DMS53 treated with DMSO at 0.1 percent for 48 hours (cell line): Measurements from ENCODE around the gene TEAD1.
"Not testable (repeated sequence)": the region's sequence is repeated elsewhere in the genome, so short reads cannot be mapped to it uniquely, and the experiment has no call there.

Experiments
- DNase-seq: peaks from one replicate; lab custom pipeline; 2025; ENCODE audit not compliant: unreplicated experiment; lab: John Stamatoyannopoulos, UW

TEAD1 gene

DNA sequence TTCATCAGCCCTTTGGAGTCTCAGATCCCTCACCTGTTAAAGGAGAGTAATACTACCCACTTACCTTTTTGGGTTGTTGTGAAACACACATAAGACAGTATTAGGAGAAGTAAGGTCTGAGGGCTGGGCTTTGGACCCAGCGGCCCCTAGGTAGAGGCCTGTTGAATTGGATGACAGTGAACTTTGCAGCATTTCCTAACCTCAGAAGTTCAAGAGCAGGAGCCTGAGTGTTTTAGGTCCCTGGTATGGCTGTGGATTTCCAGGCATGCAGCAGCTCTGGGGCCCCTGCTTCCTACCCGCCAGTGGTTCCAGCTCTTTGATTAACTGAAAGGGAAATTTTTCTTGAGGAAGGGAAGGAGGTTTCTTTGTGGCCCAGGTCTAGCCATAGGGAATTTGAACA lies 58.9 kb downstream of the TEAD1 start:
- DNase-seq, result no peak

DNA sequence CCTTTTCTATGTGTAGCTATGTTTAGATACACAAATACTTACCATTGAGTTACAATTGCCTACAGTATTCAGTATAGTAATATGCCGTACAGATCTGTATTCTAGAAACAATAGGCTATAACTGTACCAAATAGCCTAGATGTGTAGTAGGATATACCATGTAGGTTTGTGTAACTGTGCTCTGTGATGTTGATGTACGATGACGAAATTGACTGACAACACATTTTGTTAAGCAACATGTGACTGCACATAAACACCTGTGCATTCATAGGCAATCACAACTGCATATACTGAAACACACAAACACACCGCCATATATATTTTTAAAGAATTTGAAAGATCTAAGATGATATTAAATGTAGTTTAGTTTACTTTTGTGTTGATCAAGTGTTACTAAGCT lies 60.4 kb downstream of the TEAD1 start:
- no peak for DNase-seq

DNA sequence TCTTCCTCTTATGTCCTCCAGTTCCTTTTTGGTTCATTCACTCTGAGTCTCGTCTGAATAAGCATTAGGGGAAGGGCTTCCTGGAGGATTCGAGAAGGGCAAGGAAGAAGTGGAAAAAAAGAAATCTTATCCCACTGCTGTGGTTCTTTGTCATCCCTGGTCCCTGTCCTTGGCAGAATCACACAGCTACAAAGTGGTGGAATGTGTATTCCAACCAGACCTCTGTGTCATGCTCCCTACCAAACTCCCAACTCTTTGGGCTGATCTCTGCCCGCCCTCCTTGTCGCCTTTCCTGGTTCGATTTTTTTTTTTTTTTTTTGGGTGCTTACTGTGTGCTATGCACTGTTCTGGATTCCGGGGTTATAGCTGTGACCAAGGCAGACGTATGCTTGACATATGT lies 61.0 kb downstream of the TEAD1 start:
- no peak for DNase-seq

DNA sequence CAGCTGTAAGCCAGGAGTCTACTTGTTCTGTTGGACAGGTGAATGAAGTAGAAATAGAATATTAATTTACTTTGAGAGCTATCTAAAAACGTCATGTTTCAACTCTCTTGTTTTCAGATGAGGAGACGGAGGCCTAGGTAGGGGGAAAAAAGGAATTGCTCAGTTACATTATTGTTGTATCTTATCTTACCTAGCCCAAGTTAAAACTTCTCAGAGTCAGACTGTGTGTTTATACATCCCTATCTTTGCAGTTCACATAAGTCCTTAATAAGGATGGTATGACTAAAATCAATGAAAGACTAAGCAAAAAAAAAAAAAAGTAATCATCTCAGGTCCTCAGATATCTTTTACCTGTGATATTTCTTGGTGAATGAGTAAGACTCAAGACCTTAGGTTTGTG lies 62.8 kb downstream of the TEAD1 start:
- DNase-seq, result no peak

DNA sequence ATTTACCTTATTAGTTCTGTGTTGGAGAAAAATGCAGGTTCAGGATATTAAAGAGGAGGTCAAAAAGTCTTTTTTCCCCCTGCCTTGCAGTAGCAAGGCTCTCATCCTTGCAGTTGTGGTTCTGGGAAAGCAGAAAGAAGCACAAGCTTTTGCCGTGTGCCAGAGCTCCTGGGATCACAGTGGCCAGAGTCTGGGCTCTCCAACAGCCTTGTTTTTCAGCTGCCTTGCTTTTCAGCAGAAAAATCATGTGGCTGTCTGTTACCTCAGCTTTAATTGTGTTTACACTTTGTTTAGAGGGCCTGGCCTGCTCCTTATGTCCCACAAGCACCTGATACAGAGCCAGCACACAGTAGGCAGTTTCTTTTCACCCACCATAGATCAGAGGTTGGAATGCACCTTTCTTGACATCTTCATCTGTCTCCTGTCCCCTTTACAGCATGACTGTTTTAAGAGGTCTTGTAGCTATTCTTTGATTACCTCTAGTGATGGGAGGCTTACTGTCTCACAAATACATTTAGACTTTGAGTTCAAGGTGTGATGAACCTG lies 67.5 kb downstream of the TEAD1 start:
- no peak for DNase-seq

DNA sequence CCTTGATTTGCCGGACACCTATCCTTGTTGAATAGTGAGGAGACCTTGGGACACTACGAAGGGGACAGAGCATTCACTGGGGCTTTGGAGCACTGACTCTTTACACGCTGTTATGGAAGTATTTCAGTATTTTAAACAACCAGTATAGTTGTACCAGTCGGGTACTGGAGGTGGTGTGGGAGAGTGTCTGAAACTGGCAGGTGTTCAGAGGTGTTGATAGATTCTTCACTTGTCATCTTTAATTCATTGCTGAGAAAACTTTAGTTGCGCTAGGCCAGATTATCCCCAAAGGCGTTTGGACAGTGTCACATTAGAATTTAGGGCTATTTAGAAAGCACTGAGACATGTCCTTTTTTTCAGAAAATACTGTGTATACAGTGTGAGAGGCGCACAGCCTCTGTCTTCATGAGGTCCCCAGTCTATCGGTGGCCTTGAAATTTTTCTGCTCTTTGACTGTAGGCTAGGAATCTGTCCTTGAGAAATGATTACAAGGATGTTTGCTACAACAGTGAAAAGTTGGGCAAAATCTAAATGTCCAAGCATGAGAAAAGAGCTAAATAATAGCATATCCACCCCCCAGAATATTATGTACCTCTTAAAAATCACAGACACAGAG lies 69.7 kb downstream of the TEAD1 start:
- DNase-seq, result no peak

DNA sequence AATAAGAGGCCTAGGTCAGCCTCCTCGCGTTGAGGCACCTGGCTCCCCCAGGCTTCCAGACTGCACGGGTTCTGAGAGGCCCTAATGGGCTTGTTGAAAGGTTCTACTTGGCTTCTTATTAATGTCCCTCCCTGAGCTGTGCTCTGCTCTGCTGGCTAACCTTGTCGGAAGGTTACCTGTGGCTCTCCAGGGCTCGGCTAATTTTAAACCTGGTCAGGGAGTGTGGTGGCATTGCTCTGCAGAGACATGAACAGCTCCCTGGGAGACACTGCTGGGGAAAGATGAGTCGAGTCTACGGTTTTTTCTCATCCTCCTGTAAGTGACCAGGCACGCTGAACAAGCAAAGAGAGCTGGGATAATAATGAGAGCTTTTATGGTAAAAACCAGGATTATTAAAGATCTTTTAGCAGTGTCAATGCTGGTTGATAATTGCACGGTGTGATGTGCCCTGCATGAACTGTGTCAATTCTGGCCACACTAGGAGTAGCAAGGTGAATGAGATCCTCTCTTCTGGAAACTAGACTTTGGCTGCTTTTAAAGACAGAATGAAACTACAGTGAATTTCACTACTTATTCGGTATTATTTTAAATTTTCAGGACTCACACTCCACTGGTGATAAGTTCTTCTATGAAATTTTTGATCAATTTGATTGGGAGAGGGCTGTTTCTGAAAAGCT lies 70.7 kb downstream of the TEAD1 start:
- no peak for DNase-seq

DNA sequence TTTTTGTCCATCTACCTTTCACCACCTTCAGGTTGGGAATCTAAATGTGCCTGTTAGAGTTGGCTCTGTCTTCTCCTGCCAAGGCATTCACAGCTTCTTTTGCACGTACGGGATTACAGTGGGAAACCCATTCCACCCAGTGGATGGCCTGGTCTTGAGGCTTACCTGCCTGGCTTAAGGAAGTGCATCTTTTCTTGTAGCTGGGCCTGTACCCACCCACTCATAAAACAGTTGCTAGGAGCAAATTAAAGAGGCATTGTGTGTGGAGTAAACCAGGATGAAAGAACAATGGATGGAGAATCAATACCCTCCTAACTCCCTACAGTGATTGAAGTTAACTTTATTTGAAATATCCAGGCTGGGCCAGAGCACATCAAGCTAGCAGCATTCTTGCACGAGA lies 71.6 kb downstream of the TEAD1 start:
- DNase-seq, result no peak

DNA sequence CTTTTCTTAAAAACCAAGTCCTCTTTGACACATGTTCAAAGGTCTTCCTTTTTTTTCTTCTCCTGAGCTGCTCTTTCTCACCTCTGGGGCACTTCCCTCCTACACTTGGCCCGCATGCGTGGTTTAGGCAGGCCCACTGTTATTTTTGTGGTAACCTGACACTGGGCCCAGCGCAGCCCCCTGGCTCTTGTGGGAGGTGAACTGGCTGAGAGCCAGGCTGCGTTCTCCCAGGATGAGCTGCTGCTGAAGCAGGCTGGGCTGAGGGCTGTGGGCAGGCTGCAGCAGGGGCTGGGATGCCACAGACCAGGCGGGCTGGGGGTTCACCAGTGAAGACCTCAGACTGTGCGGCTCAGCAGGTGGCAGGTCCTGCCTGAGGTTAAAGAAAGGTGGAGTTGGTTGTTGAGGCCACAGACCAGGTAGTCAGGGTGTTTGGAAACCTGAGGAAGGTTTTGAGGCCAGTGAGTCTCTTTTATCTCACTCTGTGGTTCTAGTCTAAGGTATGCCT lies 72.4 kb downstream of the TEAD1 start:
- DNase-seq, result no peak

DNA sequence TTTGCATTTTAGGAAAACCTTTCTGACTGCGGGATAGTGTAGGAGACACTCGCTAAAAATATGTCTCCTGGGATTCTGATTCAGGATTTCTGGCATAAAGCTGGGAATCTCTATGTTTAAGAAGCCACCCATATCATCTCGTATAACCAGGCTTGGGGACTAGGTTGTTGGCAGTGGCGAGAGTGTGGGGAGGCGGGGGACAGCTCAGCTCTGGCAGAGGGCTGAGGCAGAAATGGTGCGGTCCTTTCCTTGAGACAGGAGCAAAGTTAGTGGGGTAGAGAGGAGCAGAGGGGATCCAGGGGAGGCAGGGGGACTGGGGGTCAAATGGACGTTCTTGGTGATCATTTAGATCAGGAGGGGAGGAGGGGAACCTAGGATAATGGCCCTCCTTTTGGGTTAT lies 74.3 kb downstream of the TEAD1 start:
- DNase-seq, result no peak

DNA sequence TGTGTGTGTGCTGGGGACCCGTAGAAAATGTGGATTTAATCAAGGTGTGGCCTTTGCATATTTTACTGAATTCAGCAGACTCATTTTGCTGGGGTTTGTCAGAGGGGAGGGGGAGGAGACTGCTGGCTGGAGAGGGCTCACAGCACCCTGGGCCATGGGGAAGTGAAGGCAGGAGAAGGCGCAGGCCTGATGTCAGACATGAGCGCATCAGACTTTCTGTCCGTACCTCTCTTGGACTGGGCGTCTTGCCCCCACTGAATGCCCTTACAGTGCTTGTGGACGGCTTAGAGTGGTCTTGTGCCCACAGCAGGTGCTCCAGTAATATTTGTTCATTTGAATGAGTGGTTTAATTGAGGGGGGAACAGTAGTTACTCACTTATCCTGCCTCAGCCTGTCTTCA lies 75.2 kb downstream of the TEAD1 start:
- DNase-seq, result no peak

DNA sequence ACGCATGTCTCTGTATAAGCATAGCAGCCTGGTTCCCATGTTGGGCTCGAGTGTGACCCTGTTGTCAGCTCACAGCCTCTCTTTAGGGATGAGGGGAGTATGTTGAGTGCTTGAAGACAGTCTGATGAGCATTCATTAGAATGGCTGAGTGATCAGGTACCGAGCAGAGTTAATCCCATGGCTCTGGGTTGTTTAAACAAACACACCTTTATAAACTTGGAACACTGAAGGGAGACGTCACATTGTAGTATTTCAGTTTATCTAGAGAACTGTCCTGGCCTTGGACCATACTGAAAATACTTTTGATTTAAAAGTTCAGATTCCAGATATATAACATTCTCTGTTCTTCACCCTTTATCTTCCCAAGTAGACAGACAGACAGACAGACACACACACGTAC lies 76.0 kb downstream of the TEAD1 start:
- DNase-seq, result no peak

DNA sequence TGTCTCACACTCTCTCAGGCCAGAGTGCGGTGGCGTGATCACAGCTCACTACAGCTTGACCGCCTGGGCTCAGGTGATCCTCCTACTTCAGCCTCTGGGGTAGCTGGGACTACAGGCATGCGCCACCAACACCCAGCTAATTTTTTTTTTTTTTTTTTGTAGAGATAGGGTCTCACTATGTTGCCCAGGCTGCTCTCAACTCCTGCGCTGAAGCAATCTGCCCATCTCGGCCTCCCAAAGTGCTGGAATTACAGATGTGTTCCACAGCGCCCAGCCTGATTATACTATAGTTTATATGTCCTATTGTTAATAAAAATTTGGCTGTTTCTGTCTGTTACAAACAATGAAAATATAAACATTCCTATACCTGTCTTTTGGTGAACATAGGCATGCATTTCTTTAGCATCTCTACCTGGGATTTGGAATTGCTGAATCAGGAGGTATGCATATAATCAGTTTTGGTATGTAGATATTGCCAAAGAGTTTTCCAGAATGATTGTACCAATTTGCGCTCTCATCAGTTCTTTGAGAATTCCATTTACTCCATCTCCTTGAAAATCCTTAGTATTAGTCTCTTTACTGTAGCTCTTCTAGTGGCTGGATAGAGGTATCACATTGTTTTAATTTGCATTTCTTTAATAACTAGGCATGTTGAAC lies 78.8 kb downstream of the TEAD1 start:
- DNase-seq, result no peak

DNA sequence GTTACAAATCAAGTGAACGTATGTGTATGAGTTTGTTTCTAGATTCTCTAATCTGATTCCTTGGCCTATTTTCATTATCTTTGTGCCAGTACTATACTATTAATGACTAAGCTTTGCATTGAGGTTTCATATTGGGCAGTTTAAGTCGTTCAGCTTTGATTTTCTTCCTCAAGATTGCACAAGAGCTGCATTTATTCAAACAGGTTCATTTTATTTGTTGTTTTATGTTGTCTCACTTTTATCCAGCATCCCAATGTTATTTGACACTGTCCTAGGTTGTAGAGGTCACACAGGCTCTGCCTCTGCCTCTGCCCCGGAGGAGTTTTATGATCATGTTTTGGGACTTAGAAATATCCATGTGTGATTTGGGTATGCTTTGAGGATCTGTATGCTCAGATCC lies 79.8 kb downstream of the TEAD1 start:
- no peak for DNase-seq

DNA sequence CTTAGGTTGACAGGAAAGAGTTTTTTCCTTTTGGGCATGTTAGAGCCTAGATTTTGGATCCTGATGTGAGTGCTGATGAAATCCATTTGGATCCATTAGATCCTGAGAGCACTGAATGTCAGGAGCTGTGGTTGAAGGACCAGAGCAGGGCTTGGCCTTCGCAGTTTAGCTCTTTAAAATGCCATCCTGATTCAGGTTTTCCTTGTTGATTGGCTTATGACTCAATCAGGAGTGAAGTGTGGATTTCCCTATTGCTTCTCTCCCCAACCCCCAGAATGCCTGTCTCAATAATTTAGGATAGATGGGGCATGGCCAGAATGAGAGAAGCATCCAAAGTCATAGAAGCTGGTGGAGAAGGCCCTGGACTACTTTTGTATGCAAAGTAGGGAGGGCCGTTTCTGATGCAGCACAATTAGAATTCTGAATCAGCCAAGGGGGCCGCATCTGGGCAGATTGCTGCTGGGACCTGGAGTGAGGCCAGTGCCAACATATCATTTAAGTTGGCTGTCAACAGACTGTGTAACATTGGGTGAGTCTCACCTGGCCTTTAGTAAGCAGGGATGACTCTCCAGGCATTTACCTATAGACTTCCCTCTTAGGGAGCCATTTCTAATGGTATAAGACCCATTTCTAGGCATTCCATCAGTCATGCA lies 80.5 kb downstream of the TEAD1 start:
- DNase-seq, result no peak

DNA sequence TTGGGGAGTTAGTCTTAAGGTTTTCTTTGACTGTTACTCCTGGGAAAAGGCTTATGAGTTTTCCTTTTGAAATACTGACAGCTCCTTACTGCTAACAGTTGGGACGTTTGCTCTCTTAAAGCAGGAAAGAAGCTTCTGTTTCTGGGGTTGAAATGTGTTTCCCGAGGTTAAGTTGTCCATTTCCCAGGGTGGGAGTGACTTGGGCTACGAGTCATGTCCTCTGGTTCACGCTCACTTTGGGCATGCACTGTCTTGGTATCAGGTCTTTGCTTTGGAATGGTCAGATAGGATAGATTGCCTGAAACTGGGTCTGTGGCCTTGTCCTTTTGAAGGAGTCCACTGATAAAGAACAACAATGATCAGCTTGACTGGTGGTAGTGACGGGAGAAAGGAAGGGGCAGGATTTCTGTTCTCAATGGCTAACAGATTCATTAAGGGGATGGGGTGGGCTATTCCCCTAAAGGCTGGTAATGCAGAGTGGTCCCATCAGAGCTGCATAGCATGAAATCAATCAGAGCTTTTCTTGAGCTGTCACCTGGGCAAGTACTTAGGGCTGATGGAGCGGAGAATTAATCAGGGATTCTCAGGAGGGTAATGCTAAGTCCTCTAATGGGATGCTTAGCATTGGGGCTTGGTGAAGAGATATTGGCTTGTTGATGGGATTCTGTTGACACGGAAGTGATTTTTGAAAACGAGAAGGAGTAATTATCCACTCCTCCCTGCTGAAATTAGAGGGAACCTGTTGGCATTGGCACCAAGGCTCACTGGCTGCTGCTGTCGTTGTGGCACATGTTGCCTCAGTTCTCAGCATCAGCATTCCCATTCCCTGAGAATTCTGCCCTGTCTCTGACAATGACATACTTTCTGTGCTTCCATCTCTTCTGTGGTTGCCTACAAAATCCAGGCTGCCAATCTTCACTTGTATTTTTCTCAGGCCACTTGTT lies 81.6 kb downstream of the TEAD1 start:
- no peak for DNase-seq

DNA sequence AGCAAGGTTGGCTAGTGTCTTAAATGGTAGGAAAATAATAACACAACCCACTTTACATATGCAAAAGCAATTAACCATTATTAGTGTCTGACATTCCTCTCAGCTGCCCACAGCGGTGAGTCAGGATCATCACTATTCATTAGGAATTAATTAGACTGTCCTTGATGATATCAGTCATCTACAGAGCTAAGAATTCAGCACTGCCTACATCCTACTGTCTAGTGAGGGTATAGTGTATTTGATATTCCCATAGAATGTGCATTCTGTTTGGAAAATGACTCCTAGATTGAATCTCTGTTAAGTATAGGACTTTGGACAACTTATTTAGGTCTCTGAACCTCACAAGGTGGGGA lies 82.2 kb downstream of the TEAD1 start:
- DNase-seq, result no peak

DNA sequence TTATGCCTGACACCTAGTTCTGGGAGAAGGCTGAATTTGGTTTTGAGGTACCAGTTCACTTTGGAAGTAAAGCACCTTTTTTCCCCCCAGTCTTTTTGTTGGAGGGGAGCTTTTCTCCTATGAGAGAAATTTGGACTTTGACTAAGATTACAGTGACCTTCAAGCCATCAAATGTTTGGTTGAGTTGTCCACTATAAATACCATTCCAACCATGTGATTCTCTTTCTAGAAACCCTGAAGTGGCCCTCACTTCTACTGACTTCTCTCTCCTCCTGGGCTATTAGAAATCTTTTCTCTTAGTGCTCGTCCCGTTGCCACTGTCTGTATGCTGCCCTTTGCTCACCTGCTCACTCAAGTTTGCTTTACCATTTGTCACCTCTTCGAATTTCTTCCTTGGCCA lies 82.6 kb downstream of the TEAD1 start:
- no peak for DNase-seq

DNA sequence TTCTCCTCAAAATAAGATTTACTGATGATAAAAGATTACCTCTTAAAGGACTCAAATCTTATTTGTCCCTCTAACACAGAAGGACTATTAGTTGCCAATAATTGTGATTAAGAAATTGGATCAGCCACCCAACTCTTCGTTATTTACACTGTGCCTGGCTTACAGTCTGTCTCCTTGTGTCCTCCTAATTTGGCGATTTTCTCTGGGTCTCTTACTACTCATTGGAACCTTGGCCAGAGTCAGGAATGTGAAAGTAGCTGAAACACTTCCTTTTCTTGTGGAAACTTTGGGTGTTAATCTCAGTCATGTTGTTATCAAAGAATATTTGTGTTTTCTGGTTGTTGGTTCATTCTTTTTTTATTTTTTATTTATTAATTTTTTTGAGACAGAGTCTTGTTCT lies 83.2 kb downstream of the TEAD1 start:
- DNase-seq, result no peak

DNA sequence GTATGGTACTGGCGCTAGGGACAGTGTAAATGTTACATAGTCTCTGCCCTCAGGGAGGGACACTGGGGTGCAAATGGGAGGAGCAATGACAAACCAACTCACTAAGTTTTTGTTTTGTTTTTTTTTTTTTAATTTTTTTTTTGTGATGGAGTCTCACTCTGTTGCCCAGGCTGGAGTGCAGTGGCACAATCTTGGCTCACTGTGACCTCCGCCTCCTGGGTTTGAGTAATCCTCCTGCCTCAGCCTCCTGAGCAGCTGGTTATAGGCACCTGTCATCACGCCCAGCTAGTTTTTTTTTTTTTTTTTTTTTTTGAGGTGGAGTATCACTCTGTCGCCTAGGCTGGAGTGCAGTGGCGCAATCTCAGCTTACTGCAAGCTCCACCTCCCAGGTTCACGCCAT lies 83.9 kb downstream of the TEAD1 start:
- DNase-seq, result not testable (repeated sequence)

DNA sequence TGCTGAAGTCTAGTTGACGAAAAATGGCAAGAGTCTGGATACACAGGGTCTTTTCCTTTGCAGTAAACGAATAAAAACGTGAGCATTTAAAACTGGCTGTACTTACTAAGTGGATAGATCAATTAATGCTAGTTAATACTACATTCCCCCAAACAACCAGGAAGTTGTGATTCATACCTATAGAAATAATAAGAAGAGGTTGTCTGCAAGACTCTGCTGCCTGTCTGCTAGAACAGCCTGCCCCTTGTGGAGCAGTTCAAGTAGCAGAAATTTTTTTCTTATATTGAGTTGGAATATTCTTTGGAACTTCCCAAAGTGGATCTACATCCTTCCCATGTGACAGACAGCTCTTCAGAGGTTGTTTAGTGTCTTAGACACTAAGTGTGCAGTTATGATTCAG lies 86.8 kb downstream of the TEAD1 start:
- DNase-seq, result no peak
